HuH-7 (cell line): ENCODE data around the gene PPP2R5C.
"Not testable (repeated sequence)": the region's sequence is repeated elsewhere in the genome, so short reads cannot be mapped to it uniquely, and the experiment has no call there.

Source experiments
- DNase-seq: peaks from one replicate; pipeline ENCODE4 v3.0.0; 2011; ENCODE audit warnings: low spot score

PPP2R5C gene

DNA sequence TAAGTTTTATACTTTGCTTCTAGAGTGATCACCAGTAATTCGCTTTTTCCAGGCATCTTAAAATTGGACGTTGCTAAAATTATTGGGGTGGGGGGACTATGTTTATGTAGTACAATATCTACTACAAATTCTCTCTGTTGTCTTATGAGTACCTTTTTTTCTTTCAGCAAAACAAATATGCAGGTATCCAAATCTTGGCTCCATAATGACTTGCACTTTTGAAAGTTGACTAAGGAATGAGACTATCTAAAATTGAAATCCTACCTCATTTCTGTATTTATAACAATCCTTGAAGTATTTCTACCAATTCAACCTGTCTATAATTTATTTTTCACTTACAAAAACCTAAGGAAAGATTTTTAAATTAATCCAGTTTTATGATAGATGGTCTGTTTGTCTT, 205.2 kb downstream of the PPP2R5C start:
- no peak for DNase-seq

DNA sequence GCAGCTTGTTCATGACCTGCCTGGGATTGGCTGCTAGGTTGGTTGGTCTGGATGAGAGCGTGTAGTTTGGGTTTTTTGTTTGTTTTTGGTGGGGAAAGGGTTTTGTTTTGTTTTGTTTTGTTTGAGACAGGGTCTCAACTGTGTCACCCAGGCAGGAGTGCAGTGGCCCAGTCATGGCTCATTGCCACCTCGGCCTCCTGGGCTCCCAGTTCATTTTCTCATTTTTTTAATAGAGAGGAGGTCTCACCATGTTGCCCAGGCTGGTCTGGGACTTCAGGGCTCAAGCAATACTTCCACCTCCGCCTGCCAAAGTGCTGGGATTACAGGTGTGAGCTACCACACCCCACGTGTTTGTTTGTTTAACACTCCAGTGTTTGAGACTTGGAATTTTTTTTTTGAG, 206.7 kb downstream of the PPP2R5C start:
- DNase-seq: no peak

DNA sequence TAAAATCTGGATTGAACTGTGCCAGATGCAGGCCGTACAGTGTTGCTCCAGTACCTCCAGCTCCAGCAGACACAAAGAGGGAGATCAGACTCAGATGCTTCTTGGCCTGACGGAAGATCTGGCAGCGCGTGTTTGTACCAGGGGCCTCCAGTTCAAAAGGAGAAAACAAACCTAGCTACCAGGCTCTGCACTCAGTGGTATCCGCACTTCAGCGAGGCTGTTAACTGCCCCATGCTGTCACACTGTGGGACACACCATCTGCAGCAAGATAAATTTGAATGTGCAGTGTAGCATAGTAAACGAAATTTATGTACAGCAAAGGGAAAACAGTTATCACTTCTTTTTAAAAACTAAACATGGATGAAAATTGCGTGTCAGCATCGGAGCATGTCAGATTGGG, 208.0 kb downstream of the PPP2R5C start:
- DNase-seq: no peak

DNA sequence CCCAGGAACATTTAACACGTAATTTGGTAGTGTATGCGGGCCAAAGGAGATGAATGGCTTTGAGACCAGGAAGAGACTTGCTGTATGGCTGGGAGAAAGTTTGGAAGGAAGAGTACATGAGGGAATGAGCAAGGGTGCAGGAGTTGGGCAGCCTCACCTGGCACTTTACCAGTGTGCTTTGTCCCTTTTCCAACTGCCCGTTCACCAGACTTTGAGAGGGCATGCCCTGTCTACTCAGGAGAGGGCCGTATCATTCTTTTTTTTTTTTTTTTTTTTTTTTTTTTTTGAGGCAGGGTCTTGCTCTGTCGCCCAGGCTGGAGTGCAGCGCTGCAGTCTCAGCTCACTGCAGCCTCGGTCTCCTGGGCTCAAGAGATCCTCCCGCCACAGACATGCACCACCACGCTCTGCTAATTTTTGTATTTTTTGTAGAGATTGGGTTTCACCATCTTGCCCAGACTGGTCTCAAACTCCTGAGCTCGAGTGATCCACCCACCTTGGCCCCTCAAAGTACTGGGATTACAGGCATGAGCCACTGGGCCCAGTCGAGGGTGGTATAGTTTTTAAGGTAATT, 209.4 kb downstream of the PPP2R5C start:
- DNase-seq: no peak

DNA sequence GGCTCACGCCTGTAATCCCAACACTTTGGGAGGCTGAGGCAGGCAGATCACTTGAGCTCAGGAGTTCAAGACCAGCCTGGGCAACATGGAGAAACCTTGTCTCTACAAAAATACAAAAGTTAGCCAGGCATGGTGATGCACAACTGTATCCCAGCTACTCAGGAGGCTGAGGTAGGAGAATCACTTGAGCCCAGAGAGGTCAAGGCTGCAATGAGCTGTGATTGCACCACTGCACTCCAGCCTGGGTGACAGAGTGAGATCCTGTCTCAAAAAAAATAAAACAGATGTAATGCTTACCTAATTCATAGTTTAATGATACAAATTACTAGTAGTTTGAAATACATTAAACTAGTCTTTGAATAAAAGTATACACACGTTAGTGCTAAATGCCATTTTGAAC, 209.9 kb downstream of the PPP2R5C start:
- not testable (repeated sequence) for DNase-seq

DNA sequence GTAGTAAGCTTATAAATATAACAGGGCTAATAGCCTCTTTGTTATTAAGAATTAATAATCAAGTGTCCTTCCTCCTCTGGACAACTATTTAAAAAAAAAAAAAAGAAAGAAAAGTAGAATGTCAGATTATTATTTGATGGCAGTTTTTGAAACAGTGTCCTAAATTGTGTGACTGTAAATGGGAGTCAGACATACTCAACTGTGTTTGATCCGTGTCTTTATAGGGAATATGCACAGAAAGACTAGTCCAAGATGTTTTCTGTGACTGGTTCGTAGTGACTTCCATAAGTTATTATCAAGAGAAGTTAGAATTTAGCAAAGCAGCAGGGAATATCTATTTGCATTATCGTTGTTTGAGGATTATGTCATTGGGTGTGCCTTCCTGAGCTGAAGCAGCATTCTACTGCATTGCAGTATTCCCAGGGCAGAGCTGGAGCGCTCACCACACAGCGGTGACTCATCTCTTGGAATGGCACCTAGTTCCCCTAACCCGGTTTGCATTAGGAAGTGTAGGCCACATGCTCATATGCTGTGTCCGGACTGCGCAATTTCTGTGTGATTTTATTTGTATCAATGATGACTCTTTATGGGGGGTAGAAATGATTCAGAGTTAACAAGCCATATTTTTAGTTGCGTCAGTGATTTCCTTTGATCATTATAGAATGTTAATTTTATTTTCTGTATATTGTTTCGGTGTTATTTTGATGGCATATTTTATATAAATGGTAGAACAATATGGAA, 210.8 kb downstream of the PPP2R5C start:
- DNase-seq: peak; percentile 64

DNA sequence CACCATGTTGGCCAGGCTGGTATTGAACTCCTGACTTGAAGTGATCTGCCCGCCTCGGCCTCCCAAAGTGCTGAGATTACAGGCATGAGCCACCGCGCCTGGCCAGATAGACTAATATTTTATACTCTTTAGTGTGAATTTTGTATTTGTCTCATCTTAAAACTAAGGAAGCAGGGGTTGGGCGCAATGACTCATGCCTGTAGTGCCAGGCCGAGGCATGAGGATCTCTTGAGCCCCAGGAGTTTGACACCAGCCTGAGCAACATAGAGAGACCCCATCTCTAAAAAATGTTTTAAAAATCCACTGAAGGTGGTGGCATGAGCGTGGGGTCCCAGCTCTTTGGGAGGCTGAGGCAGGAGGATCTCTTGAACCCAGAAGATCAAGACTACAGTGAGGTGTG, 211.8 kb downstream of the PPP2R5C start:
- no peak for DNase-seq

DNA sequence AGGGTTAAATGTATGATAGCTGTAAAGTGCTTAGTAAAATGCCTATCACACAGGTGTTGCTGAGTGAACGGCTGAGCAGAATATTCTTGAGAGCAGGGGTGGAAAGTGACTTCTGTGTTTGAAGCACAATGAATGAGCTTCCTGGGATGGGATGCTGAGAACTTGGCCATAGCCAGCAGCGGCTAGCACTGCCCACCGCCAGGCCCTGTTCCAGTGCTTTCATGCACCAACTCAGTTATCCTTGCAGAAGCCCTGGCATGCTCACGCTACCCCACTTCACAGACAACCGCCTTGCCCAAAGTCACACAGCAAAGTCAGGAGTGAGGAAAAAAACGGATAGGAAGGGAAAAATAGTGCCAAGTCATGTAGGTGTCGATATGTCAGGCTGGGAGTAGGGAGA, 213.7 kb downstream of the PPP2R5C start:
- no peak for DNase-seq
